GM21576 (cell line): ENCODE results near the gene PFDN2.

Experiments
- ATAC-seq: cut with Tn5 transposase; IDR thresholded peaks from one replicate; pipeline ENCODE4 v1.9.1; 2021; ENCODE audit warnings: mild to moderate bottlenecking, moderate library complexity; ENCODE audit not compliant: unreplicated experiment

The PFDN2 gene

GRCh38 chr1:161117759-161118581 is at the start of gene PFDN2, which contains the start of gene NIT1:
Gene PFDN2 (minus strand): TSS chr1:161118037. CDS start chr1:161118026, 11 bp downstream.
Gene NIT1 (plus strand): TSS chr1:161118105. CDS start chr1:161118177, 72 bp downstream.
- peak; percentile 71 for ATAC-seq

- ATAC-seq = peak; percentile 1
These were observed 49.1 kb upstream of the PFDN2 start for GRCh38 chr1:161166669-161167548.

GRCh38 chr1:161165742-161166668 is 48.2 kb upstream of the PFDN2 start, which contains the start of gene PPOX:
Gene PPOX (plus strand): TSS chr1:161166426. CDS start chr1:161166848, 422 bp downstream.
- ATAC-seq = peak; percentile 91

- no peak for ATAC-seq
These were observed 47.2 kb upstream of the PFDN2 start for GRCh38 chr1:161164901-161165610.

GRCh38 chr1:161163793-161164192 is 46.0 kb upstream of the PFDN2 start:
- ATAC-seq = no peak

- ATAC-seq = no peak
These were observed 45.0 kb upstream of the PFDN2 start for GRCh38 chr1:161162806-161163205.

- ATAC-seq = no peak
These were observed 44.2 kb upstream of the PFDN2 start for GRCh38 chr1:161162052-161162451.

- ATAC-seq = no peak
These were observed 43.8 kb upstream of the PFDN2 start for GRCh38 chr1:161161652-161162051.

GRCh38 chr1:161160671-161161145 is 42.9 kb upstream of the PFDN2 start:
- ATAC-seq = no peak

GRCh38 chr1:161159913-161160243 is 42.0 kb upstream of the PFDN2 start:
- ATAC-seq = no peak

- peak; percentile 79 for ATAC-seq
These were observed 41.5 kb upstream of the PFDN2 start, which contains the start of gene USP21 for GRCh38 chr1:161159087-161159912. Gene USP21 (plus strand): TSS chr1:161159500. CDS start chr1:161160641, 1,141 bp downstream.

- peak; percentile 8 for ATAC-seq
These were observed 40.6 kb upstream of the PFDN2 start for GRCh38 chr1:161158316-161159010.

GRCh38 chr1:161157867-161158266 is 40.0 kb upstream of the PFDN2 start:
- ATAC-seq = no peak

GRCh38 chr1:161153682-161154337 is 36.0 kb upstream of the PFDN2 start, which contains the start of gene UFC1:
Gene UFC1 (plus strand): TSS chr1:161153978. CDS start chr1:161153998, 20 bp downstream.
- peak; percentile 83 for ATAC-seq

GRCh38 chr1:161153176-161153575 is 35.3 kb upstream of the PFDN2 start:
- ATAC-seq = no peak

GRCh38 chr1:161145832-161146231 is 28.0 kb upstream of the PFDN2 start:
- no peak for ATAC-seq

- no peak for ATAC-seq
These were observed 23.0 kb upstream of the PFDN2 start for GRCh38 chr1:161140755-161141400.
